HepG2 (cell line): ENCODE results near the gene PDLIM5. TPM values are rescaled to one million over a fixed set of nuclear protein-coding genes. Genes with fewer than 3 reads are reported as not detected.

Experiments used
- ATAC-seq: fragments of 200-7000 bp; cut with Tn5 transposase; 3 replicates; pipeline ENCODE4 v1.9.1; 2020; ENCODE audit warnings: mild to moderate bottlenecking, moderate library complexity
- BruUV-seq: library from RNA; stranded (reverse); fragments of 400-500 nt; replicated peaks from 2 replicates; lab custom pipeline; 2021; lab: Mats Ljungman, UMichigan
- CTCF ChIA-PET: fragments of 300-600 bp; formaldehyde crosslinking; extraction: SDS; loops from one replicate; lab custom pipeline; 2021; ENCODE audit warnings: low total read pairs, inconsistent platforms, low intra/inter-chr PET ratio; lab: Yijun Ruan, JAX
- POLR2A ChIA-PET: fragments of 350-600 bp; sonication (Branson Sonifier 250); formaldehyde crosslinking; loops from one replicate; lab custom pipeline; 2020; ENCODE audit warnings: antibody characterized with exemption, inconsistent platforms; lab: Yijun Ruan, JAX
- DNase-seq: peaks from one replicate; pipeline ENCODE4 v3.0.0-alpha.2; 2015; ENCODE audit warnings: low spot score
- FAIRE-seq: peaks from 3 replicates; lab custom pipeline; 2011; peaks lifted over from hg19 to GRCh38; lab: Jason Lieb, UNC
- H2AFZ ChIP-seq: one replicate; pipeline ENCODE4 v1.6.1; 2011; ENCODE audit warnings: low read length, inconsistent platforms
- H3K27ac ChIP-seq: fragments of 300-600 bp; 3 replicates; pipeline ENCODE4 v1.8.0; 2011; ENCODE audit warnings: mixed run types, mild to moderate bottlenecking, mixed read lengths, low read length, inconsistent platforms; ENCODE audit not compliant: insufficient read depth; ENCODE audit errors: extremely low read length
- H3K27me3 ChIP-seq, 2 experiments: fragments of 200-600 bp in 1 of 2; 2 replicates in 1 of 2; 3 replicates in 1 of 2; pipeline versions ENCODE4 v1.6.0 to v1.8.0; 2011; ENCODE audit warnings: low read length in 2 of 2, mild to moderate bottlenecking in 2 of 2, moderate library complexity in 2 of 2, inconsistent platforms in 1 of 2; ENCODE audit not compliant: insufficient read depth in 2 of 2, control insufficient read depth in 1 of 2
- H3K36me3 ChIP-seq, 2 experiments: fragments of 200-600 bp in 1 of 2; replicated peaks in 1 of 2; 2 replicates in 1 of 2; 3 replicates in 1 of 2; pipeline versions ENCODE4 v1.5.1 to v1.8.0; 2011; ENCODE audit warnings: low read length in 2 of 2, inconsistent platforms in 1 of 2; ENCODE audit not compliant: insufficient read depth in 2 of 2, control insufficient read depth in 1 of 2
- H3K4me1 ChIP-seq: 2 replicates; pipeline ENCODE4 v1.5.1; 2012; ENCODE audit warnings: low read length, inconsistent platforms; ENCODE audit not compliant: insufficient read depth
- H3K4me2 ChIP-seq: 2 replicates; pipeline ENCODE4 v1.6.0; 2011; ENCODE audit warnings: low read depth, low read length, inconsistent platforms
- H3K4me3 ChIP-seq, 3 experiments: fragments of 200-600 bp in 1 of 3; sonication (generic), shearing (Covaris generic) in 1 of 3; replicated peaks in 1 of 3; 2 replicates each; pipeline ENCODE4 v1.5.1; 2011 to 2016; ENCODE audit warnings: low read length in 3 of 3, inconsistent platforms in 2 of 3, low read depth in 2 of 3, mild to moderate bottlenecking in 2 of 3, control low read depth in 1 of 3, mixed read lengths in 1 of 3; ENCODE audit not compliant: insufficient read depth in 1 of 3
- H3K79me2 ChIP-seq: one replicate; pipeline ENCODE4 v1.6.1; 2011; ENCODE audit warnings: low read length, inconsistent platforms; ENCODE audit not compliant: insufficient read depth
- H3K9ac ChIP-seq: 2 replicates; pipeline ENCODE4 v1.6.0; 2011; ENCODE audit warnings: mild to moderate bottlenecking, low read depth, low read length, inconsistent platforms; ENCODE audit not compliant: insufficient read depth
- H3K9me3 ChIP-seq: 2 replicates; pipeline ENCODE4 v1.5.1; 2012; ENCODE audit warnings: mild to moderate bottlenecking, low read length
- H4K20me1 ChIP-seq: 2 replicates; pipeline ENCODE4 v1.6.0; 2011; ENCODE audit warnings: inconsistent platforms, mild to moderate bottlenecking, low read length, moderate library complexity; ENCODE audit not compliant: insufficient read depth
- GLMP ChIP-seq: sonication (generic); formaldehyde crosslinking; IDR thresholded peaks from 2 replicates; pipeline ENCODE4 v1.9.0; 2021; ENCODE audit warnings: missing genetic modification reagents, mild to moderate bottlenecking, borderline replicate concordance
- IKZF4 ChIP-seq: sonication (generic); formaldehyde crosslinking; IDR thresholded peaks from 2 replicates; pipeline ENCODE4 v1.5.1; 2020; ENCODE audit warnings: borderline replicate concordance, mild to moderate bottlenecking, low read depth, missing genetic modification reagents; ENCODE audit errors: not compliant biosample characterization
- KMT2A ChIP-seq: sonication (generic); formaldehyde crosslinking; IDR thresholded peaks from 2 replicates; pipeline ENCODE4 v1.4.0; 2020; ENCODE audit warnings: missing genetic modification reagents
- RAD51 ChIP-seq: fragments of 450-650 bp; IDR thresholded peaks from 2 replicates; pipeline ENCODE4 v1.6.1; 2016; ENCODE audit warnings: borderline replicate concordance
- SIX4 ChIP-seq: sonication (generic); formaldehyde crosslinking; IDR thresholded peaks from 2 replicates; pipeline ENCODE4 v1.4.0; 2020; ENCODE audit warnings: missing genetic modification reagents
- SPEN ChIP-seq: sonication (generic); formaldehyde crosslinking; IDR thresholded peaks from 2 replicates; pipeline ENCODE4 v1.5.1; 2020; ENCODE audit warnings: low read depth, mild to moderate bottlenecking, missing genetic modification reagents
- U2AF2 ChIP-seq: fragments of 200-400 bp; formaldehyde crosslinking; IDR thresholded peaks from 2 replicates; pipeline ENCODE4 v1.6.1; 2017; ENCODE audit warnings: low read depth, mild to moderate bottlenecking, low read length
- ZBTB34 ChIP-seq: sonication (generic); formaldehyde crosslinking; IDR thresholded peaks from 2 replicates; pipeline ENCODE4 v1.8.0; 2022; ENCODE audit warnings: mild to moderate bottlenecking, missing genetic modification reagents
- ZC3H13 ChIP-seq: sonication (generic); formaldehyde crosslinking; IDR thresholded peaks from 2 replicates; pipeline ENCODE4 v1.8.1; 2023; ENCODE audit warnings: mild to moderate bottlenecking, missing genetic modification reagents, moderate library complexity
- ZNF20 ChIP-seq: sonication (generic); formaldehyde crosslinking; IDR thresholded peaks from 2 replicates; pipeline ENCODE4 v1.4.0; 2020; ENCODE audit warnings: mild to moderate bottlenecking, moderate library complexity, missing genetic modification reagents
- WGBS: methylation state at CpG from one replicate; pipeline ENCODE4 v1.1.6; 2017; ENCODE audit warnings: low lambda C conversion rate; 5-methylcytosine and 5-hydroxymethylcytosine counted together
- in situ Hi-C: cut with HindIII; loops from 2 replicates; pipeline ENCODE4 v1.10.0; 2017; ENCODE audit warnings: low pct_unique_long_range_greater_than_20kb; ENCODE audit not compliant: extremely low pct_ligation_motif_present
- intact Hi-C: fragments of 100-400 bp; cut with micrococcal nuclease; formaldehyde crosslinking; loops from one replicate; pipeline ENCODE4 v1.10.0; 2022; ENCODE audit not compliant: unreplicated experiment
- polyA plus RNA-seq, 8 experiments: library from polyadenylated mRNA; depleted of rRNA in 3 of 8; stranded (reverse) in 7 of 8; unstranded in 1 of 8; fragments of >200 nt; fragmentation: Illumina TruSeq in 4 of 8; extraction: Trizol in 4 of 8; gene quantifications; 2 replicates each; pipeline versions ENCODE4 v1.2.1 to v1.2.3, GENCODE V29; 2011 to 2016; ENCODE audit warnings: low read depth in 4 of 8, missing spikeins in 1 of 8, mixed read lengths in 1 of 8; ENCODE audit not compliant: insufficient read depth in 1 of 8
- total RNA-seq, 5 experiments: library from RNA; depleted of rRNA; stranded (reverse); fragments of >200 nt; fragmentation: Illumina TruSeq; extraction: Trizol; gene quantifications; 2 replicates each; pipeline ENCODE4 v1.2.3, GENCODE V29; 2016; ENCODE audit warnings: low read depth in 1 of 5

The PDLIM5 gene
- total and polyA plus RNA-seq, 2 of the 13 experiments (the other 11 are each of a cell fraction or from before 2014, with no cell fraction given) = 52.8 to 119 TPM

DNA sequence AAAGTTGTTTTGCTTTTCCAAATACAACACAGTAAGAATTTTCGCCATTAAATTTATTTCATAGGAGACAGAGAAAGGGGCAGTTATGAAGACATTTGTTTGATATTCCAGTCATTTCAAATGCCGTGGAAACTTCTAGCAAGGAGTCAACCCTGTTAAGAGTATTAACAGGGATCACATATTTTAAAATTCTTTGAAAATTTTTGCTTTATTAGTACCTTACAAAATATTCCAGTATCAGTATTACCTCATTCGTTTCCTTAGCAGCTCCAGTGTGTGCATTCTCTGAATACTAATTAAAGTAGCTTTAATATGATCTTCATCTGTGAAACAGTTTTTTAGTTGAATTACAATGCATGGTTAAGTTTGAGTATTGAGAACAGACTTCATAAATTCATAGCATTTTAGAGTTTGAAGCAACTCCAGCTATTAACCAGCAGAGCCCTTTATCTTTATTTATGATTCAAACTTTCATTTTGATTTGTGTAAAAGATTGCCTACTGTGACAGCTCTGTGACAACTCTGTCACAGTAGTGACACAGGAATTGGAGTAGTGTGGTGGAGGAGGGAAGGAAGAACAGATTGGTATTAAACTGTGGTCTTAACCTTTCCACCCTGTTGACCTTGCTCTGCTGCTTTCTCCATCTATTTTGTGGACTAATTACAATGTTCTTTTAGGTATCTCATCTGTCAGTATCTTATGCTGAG lies 86.3 kb downstream of the PDLIM5 start:
- ChIA-PET POLR2A (no interaction called here), CTCF (no interaction called here)
- intact Hi-C loops = no loop called here
- H3K9me3 ChIP-seq = no peaks in the 10 kb centered on the region
- peaks cover 25% of the 10 kb centered on the region for H3K4me1 ChIP-seq
- H3K79me2 ChIP-seq = peaks cover 6% of the 10 kb centered on the region
- H3K4me3 ChIP-seq = no peak overlapping the region
- TF ChIP-seq ZC3H13 (CRISPR knock-in tag) (no peak), U2AF2 (no peak), KMT2A (CRISPR knock-in tag) (no peak), GLMP (no peak), RAD51 (no peak), SPEN (CRISPR knock-in tag) (no peak), ZNF20 (no peak), IKZF4 (CRISPR knock-in tag) (no peak), ZBTB34 (no peak), SIX4 (CRISPR knock-in tag) (no peak)
- no peak for FAIRE-seq
- no peak overlapping the region for H3K4me2 ChIP-seq
- H3K9ac ChIP-seq = no peak overlapping the region
- no TSS peak for BruUV-seq
- no peak overlapping the region for H3K27ac ChIP-seq
- no peaks in the 10 kb centered on the region for H3K27me3 ChIP-seq
- ATAC-seq = no peak
- no peaks in the 10 kb centered on the region; a peak in 1 of 5 replicates for H3K36me3 ChIP-seq
- in situ Hi-C loops = no loop called here
- DNase-seq = no peak
- 96% methylated on average over 3 of the region's 3 CpGs for WGBS
- no peaks in the 10 kb centered on the region for H4K20me1 ChIP-seq
- H2AFZ ChIP-seq = no peak overlapping the region
